ENCODE data around the gene LCOR. TPM values are rescaled to one million over a fixed set of nuclear protein-coding genes. Genes with fewer than 3 reads are reported as not detected.

LCOR gene
- total and polyA plus RNA-seq, 2 of the 4 experiments (the other 2 are of a cell fraction), result 3.7 to 36.9 TPM

GRCh38 chr10:96797485-96797884 is 34.6 kb upstream of the LCOR start:
- dilution Hi-C loops (cut with HindIII; ENCODE audit: low sequenced_read_pairs, unreplicated experiment) (no loop called here), in situ Hi-C loops (cut with MboI; ENCODE audit: low sequenced_read_pairs) (no loop called here), intact Hi-C loops (cut with micrococcal nuclease) (no loop called here)
- CTCF ChIA-PET, result no interaction called here
- H3K4me2 ChIP-seq (ENCODE audit: low read depth, low read length), result no peak overlapping the region
- H2BK15ac ChIP-seq (ENCODE audit: low read depth, low read length), result no peak overlapping the region
- no TSS peak for BruUV-seq (replicated peaks)
- H4K91ac ChIP-seq (ENCODE audit: insufficient read depth, low read depth, low read length), result no peak overlapping the region
- 83% methylated on average over 1 of the region's 4 CpGs; no CpG with 5 or more reads in 1 of the 2 experiments for WGBS, 2 experiments (ENCODE audit: extremely low coverage in 2 of 2, insufficient read length in 1 of 2)
- H2AFZ ChIP-seq (replicated peaks; ENCODE audit: low read length, poor library complexity), result no peak overlapping the region
- no peaks in the 10 kb centered on the region for H3K36me3 ChIP-seq (ENCODE audit: control insufficient read depth, insufficient read depth, low read length)
- no peak overlapping the region for H2BK5ac ChIP-seq (ENCODE audit: low read depth, low read length, poor library complexity, severe bottlenecking)
- H3K9me3 ChIP-seq (ENCODE audit: control insufficient read depth, insufficient read depth, low read length), result no peaks in the 10 kb centered on the region
- H3K27me3 ChIP-seq (ENCODE audit: control insufficient read depth, insufficient read depth, low read length), result no peaks in the 10 kb centered on the region
- H4K8ac ChIP-seq (ENCODE audit: low read depth in 2 of 2, low read length in 2 of 2), result no peak overlapping the region
- H3K23ac ChIP-seq (ENCODE audit: low read depth, low read length), result no peak overlapping the region
- no peak overlapping the region for H3K4me3 ChIP-seq (ENCODE audit: insufficient read depth, low read depth, low read length)
- H2AK9ac ChIP-seq (replicated peaks; ENCODE audit: low read depth, low read length, poor library complexity), result no peak overlapping the region
- H4K5ac ChIP-seq (ENCODE audit: low read depth, low read length), result no peak overlapping the region
- no peak for DNase-seq
- no peak overlapping the region for H2BK120ac ChIP-seq (ENCODE audit: low read depth, low read length)
- H3K9ac ChIP-seq (ENCODE audit: low read depth, low read length), result no peak overlapping the region
- no peak for ATAC-seq (ENCODE audit: low read depth)
- H3K56ac ChIP-seq (ENCODE audit: extremely low read depth, insufficient read depth, low read length), result no peak overlapping the region
- H3K79me1 ChIP-seq (ENCODE audit: low read depth in 1 of 2, low read length in 2 of 2), result no peaks in the 10 kb centered on the region
- H2BK20ac ChIP-seq (ENCODE audit: low read depth, low read length), result no peak overlapping the region
- no peak overlapping the region for H3K27ac ChIP-seq (ENCODE audit: insufficient read depth, low read length)
- no peak for TF ChIP-seq MAZ (IDR thresholded peaks at IDR 0.05; ENCODE audit: borderline replicate concordance, low read depth, low read length)
- no peak for TF ChIP-seq CTCF (conservative IDR thresholded peaks at IDR 0.05; ENCODE audit: low read depth, low read length)
- no peak for TF ChIP-seq RFX5 (IDR thresholded peaks at IDR 0.05; ENCODE audit: low read depth, low read length)
- no peak for TF ChIP-seq BHLHE40 (IDR thresholded peaks at IDR 0.05; ENCODE audit: low read depth, low read length)
- TF ChIP-seq POLR2A (IDR thresholded peaks at IDR 0.05; ENCODE audit: low read depth, low read length), result no peak
- no peak for TF ChIP-seq MXI1 (IDR thresholded peaks at IDR 0.05; ENCODE audit: borderline replicate concordance, low read depth, low read length)
- TF ChIP-seq CHD1 (IDR thresholded peaks at IDR 0.05; ENCODE audit: low read depth, low read length), result no peak
- no peak for TF ChIP-seq RAD21 (IDR thresholded peaks at IDR 0.05; ENCODE audit: low read length)
- TF ChIP-seq CEBPB (IDR thresholded peaks at IDR 0.05; ENCODE audit: low read depth, low read length), result no peak
- H3K14ac ChIP-seq (replicated peaks; ENCODE audit: low read depth, low read length), result no peak overlapping the region
- H3K4ac ChIP-seq (ENCODE audit: low read depth, low read length), result no peak overlapping the region
- no peak overlapping the region for H3K18ac ChIP-seq (ENCODE audit: low read depth, low read length)
- no peak overlapping the region for H2AK5ac ChIP-seq (ENCODE audit: low read depth, low read length)
- POLR2A ChIA-PET (ENCODE audit: unreplicated experiment), result no interaction called here
- H4K20me1 ChIP-seq (ENCODE audit: insufficient read depth, low read length), result no peaks in the 10 kb centered on the region
- H3K9me1 ChIP-seq (ENCODE audit: insufficient read depth, low read length), result no peaks in the 10 kb centered on the region
- H3K4me1 ChIP-seq (ENCODE audit: control insufficient read depth, insufficient read depth, low read length), result no peaks in the 10 kb centered on the region

Measured in IMR-90 (cell line).